8988T (cell line): Measurements from ENCODE around the gene SLPI.

Experiments
- DNase-seq: peaks from one replicate; pipeline ENCODE4 v3.0.0; 2011

The SLPI gene

GRCh38 chr20:45254383-45255262 is at the start of gene SLPI:
Gene SLPI (minus strand): TSS chr20:45254564. CDS start chr20:45254543, 21 bp downstream.
- no peak for DNase-seq

GRCh38 chr20:45303586-45304463 is 49.5 kb upstream of the SLPI start:
- DNase-seq = no peak

- DNase-seq = no peak
These were observed 47.5 kb upstream of the SLPI start for GRCh38 chr20:45301824-45302271.

GRCh38 chr20:45300961-45301360 is 46.6 kb upstream of the SLPI start:
- DNase-seq = peak; percentile 84

GRCh38 chr20:45299786-45300185 is 45.4 kb upstream of the SLPI start:
- DNase-seq = no peak

- DNase-seq = no peak
These were observed 43.6 kb upstream of the SLPI start for GRCh38 chr20:45297786-45298497.

- no peak for DNase-seq
These were observed 40.3 kb upstream of the SLPI start for GRCh38 chr20:45294659-45295058.

GRCh38 chr20:45294003-45294368 is 39.6 kb upstream of the SLPI start:
- no peak for DNase-seq

GRCh38 chr20:45293041-45294002 is 39.0 kb upstream of the SLPI start:
- DNase-seq = peak; percentile 96

GRCh38 chr20:45292343-45292742 is 38.0 kb upstream of the SLPI start:
- no peak for DNase-seq

GRCh38 chr20:45291526-45291925 is 37.2 kb upstream of the SLPI start:
- no peak for DNase-seq

- peak; percentile 82 for DNase-seq
These were observed 36.5 kb upstream of the SLPI start for GRCh38 chr20:45290677-45291355.

- DNase-seq = no peak
These were observed 35.7 kb upstream of the SLPI start for GRCh38 chr20:45289942-45290676.

- no peak for DNase-seq
These were observed 34.5 kb upstream of the SLPI start for GRCh38 chr20:45288860-45289259.

GRCh38 chr20:45288376-45288775 is 34.0 kb upstream of the SLPI start:
- no peak for DNase-seq

- DNase-seq = no peak
These were observed 29.2 kb upstream of the SLPI start for GRCh38 chr20:45283551-45284057.

- DNase-seq = no peak
These were observed 28.6 kb upstream of the SLPI start for GRCh38 chr20:45282700-45283550.

- no peak for DNase-seq
These were observed 25.6 kb upstream of the SLPI start for GRCh38 chr20:45279992-45280391.

GRCh38 chr20:45275338-45275737 is 21.0 kb upstream of the SLPI start:
- DNase-seq = no peak
